ENCODE measurements around the gene BSPRY. TPM values are rescaled to one million over a fixed set of nuclear protein-coding genes. Genes with fewer than 3 reads are reported as not detected.

Gene BSPRY
- total and polyA plus RNA-seq, 2 experiments from 2014 or later, result 6.1 to 12.0 TPM

GRCh38 chr9:113328045-113328782 is 21.1 kb upstream of the BSPRY start:
- Histone ChIP-seq H3K79me2 (no peaks in the 10 kb centered on the region), H2AFZ (no peak overlapping the region), H3K27me3 (no peaks in the 10 kb centered on the region), H3K36me3 (replicated peaks; ENCODE audit: insufficient read depth, low read depth) (no peaks in the 10 kb centered on the region), H3K4me3 (no peak overlapping the region), H3K27ac (no peak overlapping the region), H4K20me1 (ENCODE audit: insufficient read depth, poor library complexity, severe bottlenecking) (no peaks in the 10 kb centered on the region), H3K4me2 (no peak overlapping the region), H3K9me2 (replicated peaks; ENCODE audit: insufficient read depth) (no peaks in the 10 kb centered on the region), H3K9me3 (ENCODE audit: low read depth) (no peaks in the 10 kb centered on the region), H3K4me1 (ENCODE audit: insufficient read depth) (no peaks in the 10 kb centered on the region)
- TF ChIP-seq CTCF (IDR thresholded peaks at IDR 0.05; ENCODE audit: poor library complexity) (no peak), EZH2phosphoT487 (IDR thresholded peaks at IDR 0.05; ENCODE audit: low read depth, severe bottlenecking, unreplicated experiment) (no peak), EZH2 (IDR thresholded peaks at IDR 0.05; ENCODE audit: borderline replicate concordance) (no peak)
- DNase-seq (ENCODE audit: low spot score), result no peak
- 91% methylated on average over 3 of the region's 3 CpGs for WGBS (ENCODE audit: low lambda C conversion rate, missing lambda C conversion rate)

- 52% methylated on average over 4 of the region's 4 CpGs for WGBS (ENCODE audit: low lambda C conversion rate, missing lambda C conversion rate)
- Histone ChIP-seq H3K79me2 (no peaks in the 10 kb centered on the region), H4K20me1 (ENCODE audit: insufficient read depth, poor library complexity, severe bottlenecking) (no peaks in the 10 kb centered on the region), H3K4me3 (no peak overlapping the region), H3K9me3 (ENCODE audit: low read depth) (no peaks in the 10 kb centered on the region), H3K27ac (no peak overlapping the region), H3K27me3 (no peaks in the 10 kb centered on the region), H2AFZ (no peak overlapping the region), H3K36me3 (replicated peaks; ENCODE audit: insufficient read depth, low read depth) (no peaks in the 10 kb centered on the region), H3K4me1 (ENCODE audit: insufficient read depth) (no peaks in the 10 kb centered on the region), H3K9me2 (replicated peaks; ENCODE audit: insufficient read depth) (no peaks in the 10 kb centered on the region), H3K4me2 (no peak overlapping the region)
- DNase-seq (ENCODE audit: low spot score), result no peak
- TF ChIP-seq EZH2phosphoT487 (IDR thresholded peaks at IDR 0.05; ENCODE audit: low read depth, severe bottlenecking, unreplicated experiment) (no peak), CTCF (IDR thresholded peaks at IDR 0.05; ENCODE audit: poor library complexity) (no peak), EZH2 (IDR thresholded peaks at IDR 0.05; ENCODE audit: borderline replicate concordance) (no peak)
Observed at GRCh38 chr9:113331780-113332179, 17.6 kb upstream of the BSPRY start.

- Histone ChIP-seq H3K36me3 (replicated peaks; ENCODE audit: insufficient read depth, low read depth) (no peaks in the 10 kb centered on the region), H3K27me3 (no peaks in the 10 kb centered on the region), H3K27ac (no peak overlapping the region), H3K4me2 (no peak overlapping the region), H3K79me2 (no peaks in the 10 kb centered on the region), H3K9me2 (replicated peaks; ENCODE audit: insufficient read depth) (no peaks in the 10 kb centered on the region), H3K4me3 (no peak overlapping the region), H3K4me1 (ENCODE audit: insufficient read depth) (no peaks in the 10 kb centered on the region), H2AFZ (no peak overlapping the region), H4K20me1 (ENCODE audit: insufficient read depth, poor library complexity, severe bottlenecking) (no peaks in the 10 kb centered on the region), H3K9me3 (ENCODE audit: low read depth) (no peaks in the 10 kb centered on the region)
- 96% methylated on average over 2 of the region's 2 CpGs for WGBS (ENCODE audit: low lambda C conversion rate, missing lambda C conversion rate)
- DNase-seq (ENCODE audit: low spot score), result no peak
- no peak for TF ChIP-seq CTCF (IDR thresholded peaks at IDR 0.05; ENCODE audit: poor library complexity)
- TF ChIP-seq EZH2phosphoT487 (IDR thresholded peaks at IDR 0.05; ENCODE audit: low read depth, severe bottlenecking, unreplicated experiment), result no peak
- no peak for TF ChIP-seq EZH2 (IDR thresholded peaks at IDR 0.05; ENCODE audit: borderline replicate concordance)
Observed at GRCh38 chr9:113337714-113338113, 11.6 kb upstream of the BSPRY start.
